HG02852 (cell line): Measurements from ENCODE around the gene PRM3.

Source experiments
- ATAC-seq: cut with Tn5 transposase; IDR thresholded peaks from one replicate; pipeline ENCODE4 v1.9.1; 2021; ENCODE audit warnings: mild to moderate bottlenecking, moderate library complexity; ENCODE audit not compliant: unreplicated experiment

PRM3 gene

GRCh38 chr16:11229432-11229831 is 44.0 kb downstream of the PRM3 start:
- ATAC-seq, result no peak

- no peak for ATAC-seq
These were observed 47.5 kb downstream of the PRM3 start for GRCh38 chr16:11225677-11226549.

DNA sequence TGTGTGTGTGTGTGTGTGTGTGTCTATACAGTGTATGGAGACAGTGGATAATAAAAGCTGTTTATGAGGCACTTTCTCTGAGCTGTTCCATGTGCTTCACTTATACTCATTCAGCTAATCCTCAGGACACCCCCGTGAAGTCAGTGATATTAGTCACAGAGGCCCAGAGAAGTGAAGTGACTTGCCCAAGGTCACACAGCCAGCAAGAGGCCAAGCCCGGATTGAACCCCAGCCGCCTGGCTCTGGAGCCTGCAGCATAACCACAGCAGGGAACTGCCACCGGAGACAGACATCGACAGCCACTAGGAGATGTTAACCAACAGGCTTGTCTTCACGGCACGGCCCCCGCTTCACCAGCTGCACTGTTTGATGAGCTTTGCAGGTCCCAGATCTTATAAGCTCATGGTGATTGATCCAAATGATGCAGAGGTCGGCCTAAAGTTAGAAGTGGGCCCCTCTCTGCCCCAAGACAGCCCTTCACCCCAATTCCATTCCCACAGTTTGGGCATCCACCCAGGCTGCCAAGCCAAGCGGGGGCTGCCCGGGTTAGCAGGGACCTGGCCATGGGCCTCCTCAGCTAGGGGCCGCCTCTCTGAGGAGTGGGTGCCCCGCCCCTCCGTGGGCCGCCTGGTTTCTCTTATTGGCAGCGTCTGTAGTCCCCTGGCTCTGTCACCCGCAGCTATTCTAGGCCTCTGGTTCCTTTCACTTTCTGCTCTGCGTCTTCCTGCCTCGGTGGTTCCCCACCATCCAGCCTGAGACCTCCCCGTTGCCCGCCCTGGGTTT is 48.3 kb downstream of the PRM3 start:
- ATAC-seq, result peak; percentile 93

GRCh38 chr16:11224096-11224893 is 49.1 kb downstream of the PRM3 start:
- no peak for ATAC-seq
